Right atrium auricular region (tissue), 2 donors: ENCODE measurements around the gene ISG20. TPM values are rescaled to one million over a fixed set of nuclear protein-coding genes. Genes with fewer than 3 reads are reported as not detected.

Experiments used
- DNase-seq: peaks from one replicate; pipeline ENCODE4 v3.0.0-alpha.2; 2019; ENCODE audit warnings: low spot score
- H3K27ac ChIP-seq, 2 donors: fragments of 200-600 bp; sonication (generic); 1 replicate in 1 of 2; 2 replicates in 1 of 2; pipeline ENCODE4 v1.5.1; 2016 to 2019
- H3K27me3 ChIP-seq, 2 donors: fragments of 200-600 bp; sonication (generic); one replicate each; pipeline versions ENCODE4 v1.5.1 to v1.6.0; 2017 to 2019
- H3K36me3 ChIP-seq: fragments of 200-600 bp; sonication (generic); one replicate; pipeline ENCODE4 v1.5.1; 2016
- H3K4me1 ChIP-seq, 2 donors: fragments of 200-600 bp; sonication (generic); one replicate each; pipeline versions ENCODE4 v1.5.1 to v1.6.0; 2017 to 2019
- H3K4me3 ChIP-seq, 2 donors: fragments of 200-600 bp; sonication (generic); 1 replicate in 1 of 2; 2 replicates in 1 of 2; pipeline ENCODE4 v1.5.1; 2017 to 2019; ENCODE audit warnings: mild to moderate bottlenecking in 1 of 2, moderate library complexity in 1 of 2
- H3K9me3 ChIP-seq, 2 donors: fragments of 200-600 bp; sonication (generic); one replicate each; pipeline ENCODE4 v1.5.1; 2019
- CTCF ChIP-seq, 2 donors: fragments of 200-600 bp; sonication (generic); IDR thresholded peaks; one replicate each; pipeline ENCODE4 v1.5.1; 2019; ENCODE audit warnings: antibody characterized with exemption in 2 of 2
- total RNA-seq, 2 donors: library from RNA; depleted of rRNA; stranded (reverse); fragments of >200 nt; gene quantifications; one replicate each; pipeline ENCODE4 v1.1.0, GENCODE V29; 2016

ISG20 gene
- total RNA-seq, 2 donors from 2014 or later, result 2.3 to 11.1 TPM

GRCh38 chr15:88644741-88645140 is 5.9 kb downstream of the ISG20 start:
- peaks cover 0 to 26% of the 10 kb centered on the region in 2 donors for H3K4me1 ChIP-seq
- no peak for TF ChIP-seq CTCF (IDR thresholded peaks at IDR 0.05)
- H3K27me3 ChIP-seq, result no peaks in the 10 kb centered on the region
- H3K27ac ChIP-seq, result no peak overlapping the region
- no peaks in the 10 kb centered on the region for H3K9me3 ChIP-seq
- H3K36me3 ChIP-seq, result no peaks in the 10 kb centered on the region
- no peak for DNase-seq
- H3K4me3 ChIP-seq, result no peak overlapping the region

- Histone ChIP-seq H3K9me3 (no peaks in the 10 kb centered on the region), H3K27ac (no peak overlapping the region), H3K4me3 (no peak overlapping the region), H3K4me1 (peaks cover 0 to 25% of the 10 kb centered on the region in 2 donors), H3K36me3 (no peaks in the 10 kb centered on the region), H3K27me3 (no peaks in the 10 kb centered on the region)
- DNase-seq, result no peak
- TF ChIP-seq CTCF (IDR thresholded peaks at IDR 0.05), result no peak
Measured at GRCh38 chr15:88645171-88646087, 6.6 kb downstream of the ISG20 start.

GRCh38 chr15:88646088-88646405 is 7.2 kb downstream of the ISG20 start:
- H3K4me1 ChIP-seq, result peaks cover 0 to 23% of the 10 kb centered on the region in 2 donors
- no peaks in the 10 kb centered on the region for H3K9me3 ChIP-seq
- H3K27ac ChIP-seq, result no peak overlapping the region
- no peak for TF ChIP-seq CTCF (IDR thresholded peaks at IDR 0.05)
- H3K4me3 ChIP-seq, result no peak overlapping the region
- no peak for DNase-seq
- H3K27me3 ChIP-seq, result no peaks in the 10 kb centered on the region
- no peaks in the 10 kb centered on the region for H3K36me3 ChIP-seq

DNA sequence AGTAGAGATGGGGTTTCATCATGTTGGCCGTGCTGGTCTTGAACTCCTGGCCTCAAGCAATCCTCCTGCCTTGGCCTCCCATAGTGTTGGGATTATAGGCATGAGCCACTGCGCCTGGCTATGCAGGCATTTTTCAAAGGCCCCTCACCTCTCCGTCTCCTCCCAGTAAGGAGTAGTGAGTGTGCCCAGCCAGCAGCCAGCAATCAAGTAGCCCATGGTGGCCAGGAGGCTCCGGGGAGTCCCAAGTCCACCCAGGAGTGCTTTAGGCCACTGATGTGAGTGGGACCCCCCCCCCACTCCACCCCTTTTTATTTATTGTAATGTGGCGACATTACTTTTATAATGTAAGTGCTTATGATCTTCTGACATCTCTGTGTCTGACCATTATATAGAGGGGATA is 8.1 kb downstream of the ISG20 start:
- no peak overlapping the region for H3K27ac ChIP-seq
- no peak for DNase-seq
- H3K4me3 ChIP-seq, result no peak overlapping the region
- H3K9me3 ChIP-seq, result no peaks in the 10 kb centered on the region
- no peaks in the 10 kb centered on the region for H3K36me3 ChIP-seq
- no peaks in the 10 kb centered on the region for H3K27me3 ChIP-seq
- H3K4me1 ChIP-seq, result peaks cover 0 to 23% of the 10 kb centered on the region in 2 donors
- TF ChIP-seq CTCF (IDR thresholded peaks at IDR 0.05), result no peak

DNA sequence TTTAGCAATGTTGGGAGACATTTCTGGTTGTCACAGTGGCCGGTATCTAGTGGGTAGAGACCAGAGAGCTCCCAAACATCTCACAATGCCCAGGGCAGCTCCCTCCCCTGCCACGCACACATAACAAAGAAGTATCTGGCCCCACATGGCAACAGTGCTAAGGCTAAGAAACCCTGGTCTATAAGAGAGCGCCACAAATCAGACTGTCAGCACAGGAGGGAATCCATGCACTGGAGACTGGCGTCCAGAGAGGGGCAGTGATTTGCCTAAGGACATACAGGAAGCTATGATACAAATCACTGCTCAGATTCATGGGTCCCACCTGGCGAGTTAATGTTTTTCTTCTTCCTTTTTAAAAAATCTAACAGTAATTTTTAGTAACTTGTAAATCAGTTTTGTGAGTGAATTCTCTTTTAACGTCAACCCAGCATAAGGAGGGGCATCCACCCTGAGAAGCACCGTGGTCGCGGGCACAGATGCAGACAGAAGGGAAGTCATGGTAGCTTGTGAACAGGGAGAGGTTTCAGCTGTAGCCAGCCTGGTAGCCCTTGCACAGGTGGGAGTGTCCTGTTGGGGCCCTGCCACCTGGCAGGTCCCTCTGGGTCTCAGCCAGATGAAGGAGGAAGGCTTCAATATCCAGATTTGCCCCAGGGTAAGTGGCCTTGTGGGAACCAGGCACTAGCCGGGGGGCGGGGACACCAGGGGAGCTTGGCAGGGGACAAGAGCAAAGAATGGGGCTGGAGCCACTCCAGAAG is 8.7 kb downstream of the ISG20 start:
- Histone ChIP-seq H3K36me3 (no peaks in the 10 kb centered on the region), H3K27me3 (no peaks in the 10 kb centered on the region), H3K27ac (no peak overlapping the region), H3K9me3 (no peaks in the 10 kb centered on the region), H3K4me3 (no peak overlapping the region), H3K4me1 (peaks cover 0 to 23% of the 10 kb centered on the region in 2 donors)
- peak; percentile 32 for DNase-seq
- TF ChIP-seq CTCF (IDR thresholded peaks at IDR 0.05), result no peak
